Tibial nerve (tissue), 4 donors: ENCODE data around the gene UTS2R.

Experiments
- EP300 ChIP-seq, 2 donors: sonication (generic); formaldehyde crosslinking; IDR thresholded peaks; one replicate each; pipeline ENCODE4 v1.6.1; 2017; ENCODE audit warnings: antibody characterized with exemption in 2 of 2, mild to moderate bottlenecking in 1 of 2
- POLR2A ChIP-seq, 2 donors: fragments of 450-650 bp; IDR thresholded peaks; one replicate each; pipeline ENCODE4 v1.6.1; 2017; ENCODE audit warnings: antibody characterized with exemption in 2 of 2, mild to moderate bottlenecking in 2 of 2, moderate library complexity in 2 of 2
- TF ChIP-seq, protein P1 (sequence below), 5 experiments: fragments of 200-600 bp in 3 of 5; fragments of 450-650 bp in 2 of 5; sonication (generic) in 3 of 5; IDR thresholded peaks; one replicate each; pipeline ENCODE4 v1.5.1; 2016 to 2019; ENCODE audit warnings: antibody characterized with exemption in 5 of 5, mild to moderate bottlenecking in 3 of 5, moderate library complexity in 2 of 5

DNA sequence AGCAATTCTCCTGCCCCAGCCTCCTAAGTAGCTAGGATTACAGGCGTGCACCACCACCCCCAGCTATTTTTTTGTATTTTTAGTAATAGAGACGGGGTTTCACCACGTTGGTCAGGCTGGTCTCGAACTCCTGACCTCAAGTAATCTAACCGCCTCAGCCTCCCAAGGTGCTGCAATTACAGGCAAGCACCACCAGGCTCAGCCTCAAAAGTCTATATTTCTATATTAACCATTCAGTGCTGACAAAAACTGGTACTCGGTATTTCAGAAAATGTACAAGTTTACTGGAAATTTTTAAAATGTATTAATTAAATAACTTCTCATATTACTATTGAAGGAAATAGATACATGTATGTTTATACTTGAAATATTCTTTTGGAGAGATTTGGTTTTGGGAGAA is 45.2 kb downstream of the UTS2R start:
- TF ChIP-seq, protein P1, sequence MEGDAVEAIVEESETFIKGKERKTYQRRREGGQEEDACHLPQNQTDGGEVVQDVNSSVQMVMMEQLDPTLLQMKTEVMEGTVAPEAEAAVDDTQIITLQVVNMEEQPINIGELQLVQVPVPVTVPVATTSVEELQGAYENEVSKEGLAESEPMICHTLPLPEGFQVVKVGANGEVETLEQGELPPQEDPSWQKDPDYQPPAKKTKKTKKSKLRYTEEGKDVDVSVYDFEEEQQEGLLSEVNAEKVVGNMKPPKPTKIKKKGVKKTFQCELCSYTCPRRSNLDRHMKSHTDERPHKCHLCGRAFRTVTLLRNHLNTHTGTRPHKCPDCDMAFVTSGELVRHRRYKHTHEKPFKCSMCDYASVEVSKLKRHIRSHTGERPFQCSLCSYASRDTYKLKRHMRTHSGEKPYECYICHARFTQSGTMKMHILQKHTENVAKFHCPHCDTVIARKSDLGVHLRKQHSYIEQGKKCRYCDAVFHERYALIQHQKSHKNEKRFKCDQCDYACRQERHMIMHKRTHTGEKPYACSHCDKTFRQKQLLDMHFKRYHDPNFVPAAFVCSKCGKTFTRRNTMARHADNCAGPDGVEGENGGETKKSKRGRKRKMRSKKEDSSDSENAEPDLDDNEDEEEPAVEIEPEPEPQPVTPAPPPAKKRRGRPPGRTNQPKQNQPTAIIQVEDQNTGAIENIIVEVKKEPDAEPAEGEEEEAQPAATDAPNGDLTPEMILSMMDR (IDR thresholded peaks at IDR 0.05) = no peak
- TF ChIP-seq POLR2A (IDR thresholded peaks at IDR 0.05) (no peak), EP300 (IDR thresholded peaks at IDR 0.05) (no peak)
